Liver (tissue), 3 donors: Measurements from ENCODE around the gene MTHFSD.

Source experiments
- EGR1 ChIP-seq, 2 donors: IDR thresholded peaks; 2 replicates each; pipeline ENCODE4 v1.6.1; 2016 to 2018; ENCODE audit warnings: antibody characterized with exemption in 2 of 2, low read depth in 2 of 2
- FOXA1 ChIP-seq: IDR thresholded peaks from 2 replicates; pipeline ENCODE4 v1.6.1; 2016; ENCODE audit warnings: antibody characterized with exemption
- FOXA2 ChIP-seq: IDR thresholded peaks from 2 replicates; pipeline ENCODE4 v1.6.1; 2016; ENCODE audit warnings: antibody characterized with exemption
- GABPA ChIP-seq, 2 donors: IDR thresholded peaks in 1 of 2; conservative IDR thresholded peaks in 1 of 2; 2 replicates each; pipeline ENCODE4 v1.6.1; 2016; ENCODE audit warnings: antibody characterized with exemption in 2 of 2, mild to moderate bottlenecking in 1 of 2, moderate library complexity in 1 of 2
- HNF4A ChIP-seq, 2 donors: conservative IDR thresholded peaks; 2 replicates each; pipeline ENCODE4 v1.6.1; 2016; ENCODE audit warnings: antibody characterized with exemption in 2 of 2, mild to moderate bottlenecking in 2 of 2
- JUND ChIP-seq, 2 donors: IDR thresholded peaks; 2 replicates each; pipeline ENCODE4 v1.6.1; 2016; ENCODE audit warnings: antibody characterized with exemption in 2 of 2
- RAD21 ChIP-seq, 2 donors: IDR thresholded peaks; 2 replicates each; pipeline ENCODE4 v1.6.1; 2016; ENCODE audit warnings: antibody characterized with exemption in 2 of 2, mild to moderate bottlenecking in 2 of 2
- SP1 ChIP-seq: IDR thresholded peaks from 2 replicates; pipeline ENCODE4 v1.6.1; 2018; ENCODE audit warnings: antibody characterized with exemption, mild to moderate bottlenecking
- TAF1 ChIP-seq: conservative IDR thresholded peaks from 2 replicates; pipeline ENCODE4 v1.6.1; 2016; ENCODE audit warnings: antibody characterized with exemption, mild to moderate bottlenecking
- YY1 ChIP-seq: IDR thresholded peaks from 2 replicates; pipeline ENCODE4 v1.6.1; 2016; ENCODE audit warnings: antibody characterized with exemption, mild to moderate bottlenecking
- TF ChIP-seq, protein P1 (sequence below): fragments of 150-350 bp; IDR thresholded peaks from 2 replicates; pipeline ENCODE4 v1.5.1; 2017; ENCODE audit warnings: improper control_type of control experiment, low read depth, low read length; ENCODE audit not compliant: missing input control
- TF ChIP-seq, protein P2 (sequence below): IDR thresholded peaks from 2 replicates; pipeline ENCODE4 v1.6.1; 2016; ENCODE audit warnings: antibody characterized with exemption
- TF ChIP-seq, protein P3 (sequence below): IDR thresholded peaks from 2 replicates; pipeline ENCODE4 v1.6.1; 2016; ENCODE audit warnings: antibody characterized with exemption, mild to moderate bottlenecking
- TF ChIP-seq, protein P4 (sequence below): IDR thresholded peaks from 2 replicates; pipeline ENCODE4 v1.6.1; 2016; ENCODE audit warnings: antibody characterized with exemption
- donor health status: healthy.
- donor health status: healthy.

DNA sequence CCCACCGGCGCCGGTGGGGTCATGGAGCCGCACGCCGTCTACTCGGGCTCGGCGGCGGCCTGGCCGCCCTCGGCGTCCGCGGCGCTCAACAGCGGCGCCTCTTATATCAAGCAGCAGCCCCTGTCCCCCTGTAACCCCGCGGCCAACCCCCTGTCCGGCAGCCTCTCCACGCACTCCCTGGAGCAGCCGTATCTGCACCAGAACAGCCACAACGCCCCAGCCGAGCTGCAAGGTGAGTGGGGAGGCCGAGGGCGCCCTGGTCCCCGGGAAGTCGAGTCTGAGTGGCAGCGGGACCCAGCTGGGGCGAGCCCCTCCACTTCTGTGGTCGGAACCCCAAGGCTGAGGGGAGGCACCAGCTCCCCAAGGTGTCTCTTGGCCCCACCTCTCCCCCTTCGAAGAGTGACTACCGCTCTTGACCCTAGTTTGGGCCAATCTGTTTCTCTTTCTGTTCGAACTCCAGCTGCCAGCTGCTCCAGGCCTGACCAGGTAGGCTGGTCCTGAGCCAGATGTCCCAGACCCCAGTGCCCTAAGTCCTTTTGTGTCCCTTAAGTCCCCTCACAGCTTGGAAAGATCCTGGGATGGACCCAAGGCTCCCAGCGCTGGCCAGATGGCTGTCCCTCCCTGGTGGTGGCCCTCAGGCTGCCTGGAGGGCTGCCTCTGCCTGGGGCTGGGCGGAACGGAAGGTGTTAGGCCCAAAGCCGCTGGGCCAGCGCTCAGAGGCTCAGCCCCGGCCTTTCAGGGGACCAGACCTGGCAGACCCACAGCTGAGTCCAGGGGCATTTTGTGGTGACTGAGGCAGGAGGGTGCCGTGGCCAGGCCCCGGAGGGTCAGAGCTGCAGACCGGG is 43.5 kb downstream of the MTHFSD start:
- TF ChIP-seq, protein P1, sequence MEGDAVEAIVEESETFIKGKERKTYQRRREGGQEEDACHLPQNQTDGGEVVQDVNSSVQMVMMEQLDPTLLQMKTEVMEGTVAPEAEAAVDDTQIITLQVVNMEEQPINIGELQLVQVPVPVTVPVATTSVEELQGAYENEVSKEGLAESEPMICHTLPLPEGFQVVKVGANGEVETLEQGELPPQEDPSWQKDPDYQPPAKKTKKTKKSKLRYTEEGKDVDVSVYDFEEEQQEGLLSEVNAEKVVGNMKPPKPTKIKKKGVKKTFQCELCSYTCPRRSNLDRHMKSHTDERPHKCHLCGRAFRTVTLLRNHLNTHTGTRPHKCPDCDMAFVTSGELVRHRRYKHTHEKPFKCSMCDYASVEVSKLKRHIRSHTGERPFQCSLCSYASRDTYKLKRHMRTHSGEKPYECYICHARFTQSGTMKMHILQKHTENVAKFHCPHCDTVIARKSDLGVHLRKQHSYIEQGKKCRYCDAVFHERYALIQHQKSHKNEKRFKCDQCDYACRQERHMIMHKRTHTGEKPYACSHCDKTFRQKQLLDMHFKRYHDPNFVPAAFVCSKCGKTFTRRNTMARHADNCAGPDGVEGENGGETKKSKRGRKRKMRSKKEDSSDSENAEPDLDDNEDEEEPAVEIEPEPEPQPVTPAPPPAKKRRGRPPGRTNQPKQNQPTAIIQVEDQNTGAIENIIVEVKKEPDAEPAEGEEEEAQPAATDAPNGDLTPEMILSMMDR, result no peak
- TF ChIP-seq, protein P2, sequence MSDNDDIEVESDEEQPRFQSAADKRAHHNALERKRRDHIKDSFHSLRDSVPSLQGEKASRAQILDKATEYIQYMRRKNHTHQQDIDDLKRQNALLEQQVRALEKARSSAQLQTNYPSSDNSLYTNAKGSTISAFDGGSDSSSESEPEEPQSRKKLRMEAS, result no peak
- TF ChIP-seq, protein P3, sequence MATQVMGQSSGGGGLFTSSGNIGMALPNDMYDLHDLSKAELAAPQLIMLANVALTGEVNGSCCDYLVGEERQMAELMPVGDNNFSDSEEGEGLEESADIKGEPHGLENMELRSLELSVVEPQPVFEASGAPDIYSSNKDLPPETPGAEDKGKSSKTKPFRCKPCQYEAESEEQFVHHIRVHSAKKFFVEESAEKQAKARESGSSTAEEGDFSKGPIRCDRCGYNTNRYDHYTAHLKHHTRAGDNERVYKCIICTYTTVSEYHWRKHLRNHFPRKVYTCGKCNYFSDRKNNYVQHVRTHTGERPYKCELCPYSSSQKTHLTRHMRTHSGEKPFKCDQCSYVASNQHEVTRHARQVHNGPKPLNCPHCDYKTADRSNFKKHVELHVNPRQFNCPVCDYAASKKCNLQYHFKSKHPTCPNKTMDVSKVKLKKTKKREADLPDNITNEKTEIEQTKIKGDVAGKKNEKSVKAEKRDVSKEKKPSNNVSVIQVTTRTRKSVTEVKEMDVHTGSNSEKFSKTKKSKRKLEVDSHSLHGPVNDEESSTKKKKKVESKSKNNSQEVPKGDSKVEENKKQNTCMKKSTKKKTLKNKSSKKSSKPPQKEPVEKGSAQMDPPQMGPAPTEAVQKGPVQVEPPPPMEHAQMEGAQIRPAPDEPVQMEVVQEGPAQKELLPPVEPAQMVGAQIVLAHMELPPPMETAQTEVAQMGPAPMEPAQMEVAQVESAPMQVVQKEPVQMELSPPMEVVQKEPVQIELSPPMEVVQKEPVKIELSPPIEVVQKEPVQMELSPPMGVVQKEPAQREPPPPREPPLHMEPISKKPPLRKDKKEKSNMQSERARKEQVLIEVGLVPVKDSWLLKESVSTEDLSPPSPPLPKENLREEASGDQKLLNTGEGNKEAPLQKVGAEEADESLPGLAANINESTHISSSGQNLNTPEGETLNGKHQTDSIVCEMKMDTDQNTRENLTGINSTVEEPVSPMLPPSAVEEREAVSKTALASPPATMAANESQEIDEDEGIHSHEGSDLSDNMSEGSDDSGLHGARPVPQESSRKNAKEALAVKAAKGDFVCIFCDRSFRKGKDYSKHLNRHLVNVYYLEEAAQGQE, result no peak
- TF ChIP-seq GABPA (IDR thresholded peaks at IDR 0.05 in 1 of 2, conservative IDR thresholded peaks at IDR 0.05 in 1 of 2) (no peak), TAF1 (no peak), FOXA2 (no peak), RAD21 (IDR thresholded peaks at IDR 0.05) (no peak), YY1 (no peak), SP1 (no peak), EGR1 (IDR thresholded peaks at IDR 0.05; ENCODE audit: low read depth in 2 of 2) (no peak), FOXA1 (no peak), JUND (IDR thresholded peaks at IDR 0.05) (no peak), HNF4A (conservative IDR thresholded peaks at IDR 0.05) (no peak)
- TF ChIP-seq, protein P4, sequence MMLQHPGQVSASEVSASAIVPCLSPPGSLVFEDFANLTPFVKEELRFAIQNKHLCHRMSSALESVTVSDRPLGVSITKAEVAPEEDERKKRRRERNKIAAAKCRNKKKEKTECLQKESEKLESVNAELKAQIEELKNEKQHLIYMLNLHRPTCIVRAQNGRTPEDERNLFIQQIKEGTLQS, result no peak
